GM18951 (cell line): ENCODE measurements around the gene C4B.
"Not testable (repeated sequence)": the region's sequence is repeated elsewhere in the genome, so short reads cannot be mapped to it uniquely, and the experiment has no call there.

Source experiments
- POLR2A ChIP-seq: IDR thresholded peaks from 4 replicates; pipeline ENCODE4 v1.6.1; 2011; ENCODE audit warnings: mild to moderate bottlenecking; ENCODE audit not compliant: insufficient read length, insufficient read depth; ENCODE audit errors: extremely low read depth
- in situ Hi-C: fragments of 300-500 bp; cut with MboI; formaldehyde crosslinking; loops from one replicate; pipeline ENCODE4 v1.12.0; 2022; ENCODE audit warnings: low sequenced_read_pairs, mixed read lengths, inconsistent platforms; ENCODE audit not compliant: unreplicated experiment

C4B gene

DNA sequence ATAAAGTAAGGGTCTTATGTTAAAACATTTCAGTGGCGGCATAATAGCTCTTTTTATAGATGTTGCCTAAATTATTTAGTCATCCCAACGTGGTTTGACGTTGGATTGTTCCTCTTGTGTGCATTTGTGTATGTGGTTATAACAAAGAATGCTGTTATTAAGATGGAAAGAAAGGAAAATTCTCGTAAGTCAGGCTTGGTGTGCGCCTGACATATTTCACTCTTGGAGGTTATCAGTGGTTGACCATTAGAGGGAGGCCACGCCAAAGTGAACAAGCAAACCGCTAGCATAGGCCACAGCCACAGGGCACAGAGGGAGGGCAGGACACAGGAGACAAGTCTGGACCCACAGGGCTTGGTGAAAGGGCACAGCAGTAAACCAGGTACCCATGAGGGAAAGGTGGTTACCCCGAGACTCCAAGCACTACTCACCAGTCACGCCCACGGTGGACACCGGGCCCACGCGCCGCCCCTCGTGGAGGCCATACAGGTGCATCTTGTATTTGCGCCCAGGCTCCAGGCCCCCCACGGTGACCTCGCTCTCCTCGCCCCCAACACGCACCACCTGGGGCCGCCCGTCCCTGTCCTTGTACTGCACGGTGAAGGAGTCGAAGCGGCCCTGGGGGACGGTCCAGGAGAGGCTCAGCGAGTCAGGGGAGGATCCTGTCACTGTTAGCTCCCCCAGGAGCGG, 46.5 kb downstream of the C4B start:
- no peak for TF ChIP-seq POLR2A
- in situ Hi-C loops, result no loop called here

DNA sequence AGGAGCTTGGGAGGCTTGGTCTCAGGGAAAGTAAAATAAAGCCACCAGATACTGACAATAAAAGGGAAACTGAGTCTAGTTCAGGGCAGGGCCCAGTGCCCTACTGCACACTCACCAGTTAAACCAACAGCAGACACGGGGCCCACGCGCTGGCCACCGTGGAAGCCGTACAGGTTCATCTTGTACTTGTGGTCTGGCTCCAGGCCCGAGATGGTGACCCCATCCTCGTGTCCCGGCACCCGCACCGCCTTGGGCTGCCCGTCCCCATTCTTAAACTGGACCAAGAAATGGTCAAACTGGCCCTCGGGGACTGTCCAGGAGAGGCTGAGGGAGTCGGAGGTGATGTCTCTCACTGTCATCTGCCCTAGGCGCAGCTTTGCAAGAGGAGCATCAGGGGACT, 50.1 kb downstream of the C4B start:
- in situ Hi-C loops, result no loop called here
- TF ChIP-seq POLR2A, result no peak

DNA sequence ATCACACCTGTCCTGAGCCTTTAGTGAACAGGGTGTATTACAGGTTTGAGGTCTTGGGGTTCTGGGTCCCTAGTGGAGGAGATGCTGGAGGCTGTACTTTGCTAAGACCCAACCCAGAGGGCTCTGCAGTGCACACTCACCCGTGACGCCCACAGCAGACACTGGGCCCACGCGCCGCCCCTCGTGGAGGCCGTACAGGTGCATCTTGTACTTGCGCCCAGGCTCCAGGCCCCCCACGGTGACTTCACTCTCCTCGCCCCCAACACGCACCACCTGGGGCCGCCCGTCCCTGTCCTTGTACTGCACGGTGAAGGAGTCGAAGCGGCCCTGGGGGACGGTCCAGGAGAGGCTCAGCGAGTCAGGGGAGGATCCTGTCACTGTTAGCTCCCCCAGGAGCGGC, 52.9 kb downstream of the C4B start:
- in situ Hi-C loops, result not testable (repeated sequence)

DNA sequence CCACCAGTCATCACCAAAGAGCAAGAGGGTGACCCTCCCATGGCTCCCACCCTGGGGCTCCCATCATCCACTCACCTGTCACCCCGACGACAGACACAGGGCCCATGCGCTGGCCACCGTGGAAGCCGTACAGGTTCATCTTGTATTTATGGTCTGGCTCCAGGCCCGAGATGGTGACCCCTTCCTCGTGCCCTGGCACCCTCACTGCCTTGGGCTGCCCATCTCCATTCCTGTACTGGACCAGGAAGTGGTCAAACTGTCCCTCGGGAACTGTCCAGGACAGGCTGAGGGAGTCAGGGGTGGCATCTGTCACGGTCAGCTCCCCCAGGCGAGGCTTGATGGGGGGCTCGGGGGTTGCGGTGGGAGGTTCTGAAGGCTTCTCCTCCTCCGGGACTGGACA, 53.7 kb downstream of the C4B start:
- in situ Hi-C loops, result not testable (repeated sequence)

DNA sequence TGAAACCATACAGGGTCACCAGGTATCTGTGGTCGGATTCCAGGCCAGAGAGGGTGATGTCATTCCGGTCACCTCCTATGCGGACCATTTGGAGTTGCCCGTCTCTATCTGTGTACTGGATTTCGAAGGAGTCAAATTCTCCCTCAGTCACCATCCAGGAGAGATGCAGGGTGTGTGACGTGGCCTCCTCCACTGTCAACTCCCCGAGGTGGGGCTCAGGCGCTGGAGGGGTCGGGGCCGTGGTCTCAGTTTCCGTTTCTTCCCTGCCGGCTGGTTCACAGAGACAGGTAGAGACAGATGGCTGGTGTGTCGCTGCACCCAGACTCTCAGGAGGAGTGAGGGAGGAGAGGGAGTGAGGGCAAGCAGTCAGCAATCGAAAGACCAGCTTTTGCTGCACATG, 54.3 kb downstream of the C4B start:
- TF ChIP-seq POLR2A, result no peak
- in situ Hi-C loops, result no loop called here

DNA sequence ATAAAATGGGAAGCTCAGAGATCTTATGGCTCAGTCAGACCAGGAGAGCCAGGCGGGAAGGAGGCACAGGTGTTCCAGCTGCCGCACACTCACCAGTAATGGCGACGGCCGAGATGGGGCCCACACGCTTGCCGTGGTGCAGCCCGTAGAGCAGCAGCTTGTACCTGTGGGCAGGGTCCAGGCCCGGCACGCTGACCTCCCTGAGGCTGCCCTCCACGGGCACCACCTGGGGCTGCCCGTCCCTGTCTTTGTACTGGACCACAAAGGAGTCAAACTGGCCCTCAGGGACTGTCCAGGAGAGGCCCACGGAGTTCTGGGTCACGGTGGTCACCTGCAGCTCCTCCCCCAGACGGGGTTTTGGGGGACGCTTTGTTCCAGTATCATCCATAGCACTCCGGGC, 54.9 kb downstream of the C4B start:
- in situ Hi-C loops, result no loop called here
- TF ChIP-seq POLR2A, result no peak

DNA sequence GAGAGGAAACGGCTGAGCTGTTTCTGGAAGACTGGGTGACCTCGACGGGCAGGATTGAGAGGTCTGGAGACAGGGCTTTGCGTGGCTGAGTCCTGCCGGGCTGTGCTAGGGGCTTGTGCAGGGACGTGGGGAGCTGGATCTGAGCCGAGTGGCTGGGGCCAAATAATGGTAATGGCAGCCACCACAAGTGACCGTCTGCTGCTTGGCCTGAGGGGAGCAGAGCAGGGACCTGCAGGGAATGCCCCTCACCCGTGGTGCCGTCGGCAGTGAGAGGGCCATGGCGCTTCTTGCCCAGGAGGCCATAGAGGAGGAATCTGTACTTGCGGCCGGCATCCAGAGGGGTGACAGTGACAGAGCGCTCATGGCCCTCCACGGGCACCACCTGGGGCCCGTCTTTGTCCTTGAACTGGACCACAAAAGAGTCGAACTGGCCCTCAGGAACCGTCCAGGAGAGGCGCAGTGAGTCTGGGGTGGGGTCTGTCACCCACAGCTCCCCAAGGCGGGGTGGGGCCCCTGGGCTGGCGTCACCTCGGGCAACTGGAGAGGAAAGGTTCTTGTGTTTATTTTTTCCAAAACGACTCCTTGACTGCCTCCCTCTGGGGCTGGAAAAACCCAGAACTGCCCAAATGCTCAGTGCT, 55.4 kb downstream of the C4B start:
- TF ChIP-seq POLR2A, result no peak
- in situ Hi-C loops, result no loop called here

DNA sequence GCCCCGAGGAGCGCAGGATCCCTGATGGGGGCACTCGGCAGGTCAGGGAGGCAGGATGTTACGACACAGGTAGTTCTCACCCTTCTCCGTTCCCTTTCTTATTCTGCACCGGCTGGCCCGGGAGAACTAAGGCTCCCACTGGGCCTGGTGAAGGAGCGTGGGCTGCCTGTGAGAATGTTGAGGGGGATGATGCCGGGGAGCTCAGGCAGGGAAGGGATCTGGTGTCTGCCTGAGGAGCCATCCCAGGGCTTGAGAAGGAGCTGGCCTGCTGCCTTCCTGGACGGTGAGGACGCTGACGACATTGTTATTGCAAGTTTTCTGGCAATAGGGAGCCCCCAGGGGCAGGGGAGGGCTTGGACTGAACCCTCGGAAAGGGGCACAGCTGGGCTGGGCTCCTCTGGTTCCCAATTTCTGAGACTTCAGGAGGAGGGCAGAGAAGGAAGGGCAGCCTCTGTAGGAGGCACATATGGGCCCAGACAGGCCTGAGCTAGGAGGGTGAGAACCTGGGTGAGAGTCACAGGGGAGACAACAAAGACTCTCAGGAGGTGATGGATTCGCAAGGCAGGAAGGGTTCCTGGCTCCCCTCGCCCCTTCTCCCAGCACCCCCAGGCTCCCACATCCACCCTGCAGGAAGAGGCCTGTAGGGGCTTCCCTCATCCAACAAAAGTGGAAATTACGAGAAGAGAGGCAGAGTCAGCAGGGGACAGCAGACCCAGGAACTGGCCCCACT, 56.4 kb downstream of the C4B start:
- in situ Hi-C loops, result no loop called here
- TF ChIP-seq POLR2A, result no peak

DNA sequence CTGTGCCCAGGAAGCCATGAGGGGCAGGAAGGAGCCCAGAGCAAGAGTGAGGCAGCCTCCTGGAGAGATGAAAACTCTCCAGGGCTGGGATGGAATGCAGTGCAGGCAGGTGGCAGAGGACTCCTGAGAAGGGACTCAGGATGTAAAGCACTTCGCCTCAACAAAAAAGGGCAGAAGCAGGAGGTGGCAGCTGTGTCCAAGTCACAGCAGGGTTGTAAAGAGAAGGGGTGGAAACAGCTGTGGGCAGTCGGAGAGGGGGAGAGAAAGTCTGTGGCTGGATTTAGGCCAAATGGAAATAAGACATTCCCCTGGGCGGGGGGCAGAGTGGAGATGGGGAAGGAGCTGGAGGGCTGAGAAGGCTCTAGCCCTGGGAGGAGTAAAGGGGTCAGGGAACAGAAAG, 58.5 kb downstream of the C4B start:
- TF ChIP-seq POLR2A, result no peak
- in situ Hi-C loops, result no loop called here

DNA sequence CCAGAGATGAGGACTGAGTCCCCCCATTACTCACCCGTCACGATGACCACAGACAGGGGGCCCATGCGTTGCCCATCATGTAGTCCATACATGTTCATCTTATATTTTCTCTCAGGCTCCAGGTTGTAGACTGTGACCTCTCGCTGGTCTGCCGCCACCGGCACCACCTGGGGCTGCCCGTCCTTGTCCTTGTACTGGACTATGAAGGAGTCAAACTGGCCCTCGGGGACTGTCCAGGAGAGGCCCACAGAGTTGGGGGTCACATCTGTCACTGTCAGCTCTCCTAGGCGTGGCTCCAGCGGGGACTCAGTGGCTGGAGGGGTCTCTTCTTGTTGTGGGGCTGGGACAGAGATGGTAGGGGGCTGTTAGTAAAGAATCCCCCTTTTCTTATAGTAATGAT, 59.0 kb downstream of the C4B start:
- no peak for TF ChIP-seq POLR2A
- in situ Hi-C loops, result no loop called here

DNA sequence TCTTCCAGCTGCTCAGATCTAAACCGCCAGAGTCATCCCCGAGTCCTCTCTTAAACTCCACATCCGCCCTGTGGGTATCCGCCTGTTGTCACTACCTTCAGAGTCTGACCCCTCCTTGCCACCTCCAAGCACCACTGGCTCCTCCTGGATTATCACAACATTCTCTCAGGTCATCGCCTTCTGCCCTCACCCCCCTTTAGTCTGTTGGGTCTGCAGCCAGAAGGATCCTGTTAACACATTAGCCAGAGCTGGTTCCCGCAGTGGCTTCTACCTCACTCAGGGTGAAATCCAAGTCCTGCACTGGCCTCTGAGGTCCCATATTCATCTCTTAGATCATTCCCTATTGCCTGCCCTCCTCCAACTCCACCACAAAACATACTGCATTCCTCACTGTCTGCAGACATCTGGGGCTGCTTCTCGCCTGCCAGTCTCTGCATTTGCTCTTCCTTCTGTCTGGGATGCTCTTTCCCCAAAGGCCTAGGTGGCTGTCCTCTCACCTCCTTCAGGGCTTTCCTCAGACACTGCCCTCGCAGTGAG, 60.5 kb downstream of the C4B start:
- TF ChIP-seq POLR2A, result no peak
- in situ Hi-C loops, result no loop called here

DNA sequence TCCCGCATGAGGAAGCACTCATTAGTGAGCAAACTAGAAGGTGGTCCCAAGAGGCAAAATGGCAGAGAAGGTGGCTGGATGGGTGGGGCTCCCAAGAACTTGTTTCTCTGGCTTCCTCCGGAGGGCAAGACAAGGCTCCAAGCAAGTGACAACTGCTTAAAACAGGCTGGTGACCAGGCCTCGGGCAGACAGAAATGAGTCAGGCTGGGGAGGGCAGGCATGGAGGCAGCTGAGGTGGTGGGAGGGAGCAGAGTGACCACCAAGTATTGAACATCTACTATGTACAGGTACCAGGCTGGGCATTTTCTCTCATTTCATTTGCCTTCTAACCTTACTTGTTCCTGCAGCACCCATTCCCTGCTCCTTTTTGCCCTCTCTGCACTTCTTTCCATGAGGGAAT, 61.2 kb downstream of the C4B start:
- TF ChIP-seq POLR2A, result no peak
- in situ Hi-C loops, result no loop called here

DNA sequence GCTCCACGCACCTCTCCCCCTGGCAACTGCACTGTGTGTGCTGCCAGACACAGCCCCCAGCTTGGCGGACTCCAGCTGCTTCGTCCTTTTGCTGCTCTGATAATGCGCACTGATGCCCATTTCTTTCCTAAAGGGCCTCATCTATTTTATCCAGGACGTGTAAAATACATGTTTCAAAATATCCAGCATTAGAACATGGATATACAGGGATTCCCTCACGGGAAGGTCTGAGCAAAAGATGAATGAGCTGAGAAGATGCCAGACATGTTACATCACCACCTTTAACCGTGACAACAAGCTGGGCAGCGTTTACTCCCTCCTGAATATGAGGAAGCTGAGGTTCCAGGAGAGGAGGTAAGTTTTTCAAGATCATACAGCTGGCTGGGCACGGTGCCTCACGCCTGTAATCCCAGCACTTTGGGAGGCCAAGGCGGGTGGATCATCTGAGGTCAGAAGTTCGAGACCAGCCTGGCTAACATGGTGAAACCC, 61.8 kb downstream of the C4B start:
- no peak for TF ChIP-seq POLR2A
- in situ Hi-C loops, result no loop called here

DNA sequence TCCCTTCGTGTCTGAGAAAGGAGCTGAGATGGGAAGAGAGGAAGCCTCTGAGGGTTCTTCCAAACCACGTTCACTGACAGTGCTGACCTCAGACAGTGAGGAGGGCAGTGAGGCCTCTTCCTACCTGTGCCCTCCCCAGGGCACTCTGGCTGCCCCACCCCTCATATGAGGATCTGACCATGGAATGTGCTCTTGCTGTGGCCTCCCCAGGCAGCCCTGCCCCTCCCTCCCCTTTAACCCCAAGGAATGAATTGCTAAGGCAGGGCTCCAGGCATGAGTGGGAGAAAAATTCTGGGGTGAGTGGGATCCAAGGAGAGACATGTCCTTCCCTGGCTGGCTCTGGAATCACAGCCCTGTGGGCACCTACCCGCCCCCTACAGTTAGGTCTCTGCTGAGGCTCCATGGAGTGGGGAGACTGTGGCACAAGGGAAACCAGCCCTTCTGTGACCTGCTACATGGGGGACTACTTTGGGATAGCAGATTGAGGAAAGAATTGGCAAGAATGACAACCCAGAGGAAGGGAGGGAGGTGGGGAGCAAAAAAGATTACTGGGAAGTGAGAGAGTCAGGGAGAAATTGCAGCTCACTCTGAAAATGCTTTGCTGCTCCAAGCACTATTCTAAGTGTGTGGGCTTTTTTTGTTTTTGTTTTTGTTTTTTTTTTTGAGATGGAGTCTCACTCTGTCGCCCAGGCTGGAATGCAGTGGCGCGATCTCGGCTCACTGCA, 65.1 kb downstream of the C4B start:
- in situ Hi-C loops, result no loop called here
- no peak for TF ChIP-seq POLR2A
